Suprapubic skin (tissue), 4 donors: ENCODE results near the gene ITGB3BP.

Experiments
- EP300 ChIP-seq: sonication (generic); formaldehyde crosslinking; IDR thresholded peaks from one replicate; pipeline ENCODE4 v1.6.1; 2017; ENCODE audit warnings: antibody characterized with exemption
- POLR2A ChIP-seq, 2 donors: fragments of 450-650 bp; IDR thresholded peaks; one replicate each; pipeline ENCODE4 v1.6.1; 2017; ENCODE audit warnings: antibody characterized with exemption in 2 of 2, mild to moderate bottlenecking in 2 of 2, moderate library complexity in 2 of 2
- POLR2AphosphoS5 ChIP-seq, 3 donors: sonication (generic); formaldehyde crosslinking; IDR thresholded peaks; one replicate each; pipeline ENCODE4 v1.6.1; 2017; ENCODE audit warnings: antibody characterized with exemption in 3 of 3
- TF ChIP-seq, protein P1 (sequence below), 2 donors: fragments of 200-600 bp in 1 of 2; fragments of 450-650 bp in 1 of 2; sonication (generic) in 1 of 2; IDR thresholded peaks; one replicate each; pipeline ENCODE4 v1.5.1; 2016 to 2019; ENCODE audit warnings: antibody characterized with exemption in 2 of 2, mild to moderate bottlenecking in 1 of 2, moderate library complexity in 1 of 2

DNA sequence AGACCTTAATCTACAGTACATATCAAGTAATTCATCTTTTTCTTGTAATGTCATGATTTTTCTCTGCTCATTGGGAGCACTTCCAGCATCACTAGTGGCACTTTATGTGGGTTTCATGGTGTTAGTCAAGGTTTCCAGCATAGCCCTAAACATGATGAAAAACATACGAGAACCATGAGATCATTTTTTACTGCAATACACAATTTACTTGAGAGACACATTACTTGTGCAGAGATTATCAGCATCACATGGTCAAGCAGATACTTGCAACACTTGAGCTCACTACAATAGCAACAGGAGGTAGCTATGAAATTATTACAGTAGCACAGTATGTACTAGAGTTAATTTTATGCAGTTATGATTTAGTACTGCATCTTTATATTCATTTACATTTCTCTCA, 36.4 kb downstream of the ITGB3BP start:
- TF ChIP-seq, protein P1, sequence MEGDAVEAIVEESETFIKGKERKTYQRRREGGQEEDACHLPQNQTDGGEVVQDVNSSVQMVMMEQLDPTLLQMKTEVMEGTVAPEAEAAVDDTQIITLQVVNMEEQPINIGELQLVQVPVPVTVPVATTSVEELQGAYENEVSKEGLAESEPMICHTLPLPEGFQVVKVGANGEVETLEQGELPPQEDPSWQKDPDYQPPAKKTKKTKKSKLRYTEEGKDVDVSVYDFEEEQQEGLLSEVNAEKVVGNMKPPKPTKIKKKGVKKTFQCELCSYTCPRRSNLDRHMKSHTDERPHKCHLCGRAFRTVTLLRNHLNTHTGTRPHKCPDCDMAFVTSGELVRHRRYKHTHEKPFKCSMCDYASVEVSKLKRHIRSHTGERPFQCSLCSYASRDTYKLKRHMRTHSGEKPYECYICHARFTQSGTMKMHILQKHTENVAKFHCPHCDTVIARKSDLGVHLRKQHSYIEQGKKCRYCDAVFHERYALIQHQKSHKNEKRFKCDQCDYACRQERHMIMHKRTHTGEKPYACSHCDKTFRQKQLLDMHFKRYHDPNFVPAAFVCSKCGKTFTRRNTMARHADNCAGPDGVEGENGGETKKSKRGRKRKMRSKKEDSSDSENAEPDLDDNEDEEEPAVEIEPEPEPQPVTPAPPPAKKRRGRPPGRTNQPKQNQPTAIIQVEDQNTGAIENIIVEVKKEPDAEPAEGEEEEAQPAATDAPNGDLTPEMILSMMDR (IDR thresholded peaks at IDR 0.05) = no peak
- TF ChIP-seq EP300 (no peak), POLR2AphosphoS5 (IDR thresholded peaks at IDR 0.05) (no peak), POLR2A (IDR thresholded peaks at IDR 0.05) (no peak)
